Activated CD4-positive, alpha-beta memory T cell treated with anti-CD3 and anti-CD28 coated beads, Interleukin-2, amount 10 ng/mL, durations not matched to agents 7 days and 5 days (primary cell): ENCODE data around the gene CLNS1A. TPM values are rescaled to one million over a fixed set of nuclear protein-coding genes. Genes with fewer than 3 reads are reported as not detected.
"Not testable (repeated sequence)": the region's sequence is repeated elsewhere in the genome, so short reads cannot be mapped to it uniquely, and the experiment has no call there.

Experiments
- CTCF ChIA-PET: fragments of 350-600 bp; sonication (Branson Sonifier 250); formaldehyde crosslinking; loops from one replicate; lab custom pipeline; 2021; ENCODE audit warnings: antibody characterized with exemption, inconsistent platforms; lab: Charles Lee
- POLR2A ChIA-PET: fragments of 350-600 bp; sonication (Branson Sonifier 250); formaldehyde crosslinking; loops from one replicate; lab custom pipeline; 2021; ENCODE audit warnings: antibody characterized with exemption; lab: Charles Lee
- DNase-seq: peaks from one replicate; pipeline ENCODE4 v3.0.0-alpha.2; 2020
- H3K27ac Mint-ChIP-seq: one replicate; pipeline ENCODE4 v1.8.0; 2021; ENCODE audit warnings: mild to moderate bottlenecking, mixed read lengths
- H3K27me3 Mint-ChIP-seq: one replicate; pipeline ENCODE4 v1.8.0; 2021; ENCODE audit warnings: mixed read lengths
- H3K36me3 Mint-ChIP-seq: one replicate; pipeline ENCODE4 v1.8.0; 2021; ENCODE audit warnings: low read depth, mixed read lengths
- H3K4me1 Mint-ChIP-seq: one replicate; pipeline ENCODE4 v1.8.0; 2021; ENCODE audit warnings: mixed read lengths
- H3K4me3 Mint-ChIP-seq: one replicate; pipeline ENCODE4 v1.8.0; 2021; ENCODE audit warnings: mild to moderate bottlenecking, mixed read lengths
- H3K9me3 Mint-ChIP-seq: one replicate; pipeline ENCODE4 v1.8.0; 2021; ENCODE audit warnings: mixed read lengths
- total RNA-seq, 2 experiments: library from RNA; stranded (reverse); gene quantifications; one replicate each; pipeline ENCODE4 v1.2.3, GENCODE V29; 2021

The CLNS1A gene
- total RNA-seq, 2 experiments from 2014 or later = 101 to 104 TPM

- no peaks in the 10 kb centered on the region for H3K36me3 Mint-ChIP-seq
- ChIA-PET CTCF (no interaction called here), POLR2A (no interaction called here)
Observed at GRCh38 chr11:77650123-77650522, 12.5 kb upstream of the CLNS1A start.

GRCh38 chr11:77647654-77648305, 10.2 kb upstream of the CLNS1A start:
- CTCF ChIA-PET = no interaction called here

More at GRCh38 chr11:77650123-77650522, 12.5 kb upstream of the CLNS1A start:
- no peak overlapping the region for H3K27ac Mint-ChIP-seq
- H3K4me1 Mint-ChIP-seq = no peaks in the 10 kb centered on the region
- no peak for DNase-seq
- peaks cover 2% of the 10 kb centered on the region for H3K27me3 Mint-ChIP-seq
- no peak overlapping the region for H3K4me3 Mint-ChIP-seq
- no peaks in the 10 kb centered on the region for H3K9me3 Mint-ChIP-seq

GRCh38 chr11:77644887-77645286, 7.3 kb upstream of the CLNS1A start:
- no peak overlapping the region for H3K27ac Mint-ChIP-seq
- DNase-seq = no peak
- no peak overlapping the region for H3K4me3 Mint-ChIP-seq
- H3K36me3 Mint-ChIP-seq = no peaks in the 10 kb centered on the region
- peaks cover 2% of the 10 kb centered on the region for H3K27me3 Mint-ChIP-seq
- CTCF ChIA-PET = no interaction called here
- H3K4me1 Mint-ChIP-seq = peaks cover 9% of the 10 kb centered on the region
- POLR2A ChIA-PET = no interaction called here
- H3K9me3 Mint-ChIP-seq = peaks cover 7% of the 10 kb centered on the region

More at GRCh38 chr11:77647654-77648305, 10.2 kb upstream of the CLNS1A start:
- POLR2A ChIA-PET = no interaction called here
- no peak overlapping the region for H3K4me3 Mint-ChIP-seq
- DNase-seq = no peak
- H3K4me1 Mint-ChIP-seq = peaks cover 9% of the 10 kb centered on the region
- no peaks in the 10 kb centered on the region for H3K9me3 Mint-ChIP-seq
- H3K27me3 Mint-ChIP-seq = peaks cover 2% of the 10 kb centered on the region
- no peaks in the 10 kb centered on the region for H3K36me3 Mint-ChIP-seq
- no peak overlapping the region for H3K27ac Mint-ChIP-seq

GRCh38 chr11:77642228-77642627, 4.6 kb upstream of the CLNS1A start:
- peaks cover 11% of the 10 kb centered on the region for H3K9me3 Mint-ChIP-seq
- H3K4me3 Mint-ChIP-seq = no peak overlapping the region
- no peak for DNase-seq
- peaks cover 2% of the 10 kb centered on the region for H3K27me3 Mint-ChIP-seq
- H3K36me3 Mint-ChIP-seq = peaks cover 8% of the 10 kb centered on the region
- CTCF ChIA-PET = no interaction called here
- POLR2A ChIA-PET = no interaction called here
- H3K4me1 Mint-ChIP-seq = peaks cover 17% of the 10 kb centered on the region
- no peak overlapping the region for H3K27ac Mint-ChIP-seq

GRCh38 chr11:77636731-77637344, 756 bp downstream of the CLNS1A start:
- Mint-ChIP-seq H3K27ac (peak overlapping the region; percentile 72), H3K27me3 (no peaks in the 10 kb centered on the region), H3K4me3 (peak overlapping the region; percentile 88), H3K4me1 (peaks cover 42% of the 10 kb centered on the region), H3K36me3 (peaks cover 29% of the 10 kb centered on the region), H3K9me3 (peaks cover 11% of the 10 kb centered on the region)
- no peak for DNase-seq
- POLR2A ChIA-PET = interaction anchor here (1.0 to 1.6 kb wide), 3 partner anchors 13 to 358 kb away, joined by 3 to 4 read pairs (median 3); no protein-coding TSS in a partner anchor
- CTCF ChIA-PET = no interaction called here

- Mint-ChIP-seq H3K36me3 (peaks cover 30% of the 10 kb centered on the region), H3K4me1 (peaks cover 56% of the 10 kb centered on the region)
Observed at GRCh38 chr11:77633926-77634325, 3.7 kb downstream of the CLNS1A start.

GRCh38 chr11:77630157-77630710, 7.4 kb downstream of the CLNS1A start:
- H3K9me3 Mint-ChIP-seq = no peaks in the 10 kb centered on the region
- H3K4me1 Mint-ChIP-seq = peaks cover 35% of the 10 kb centered on the region
- ChIA-PET POLR2A (no interaction called here), CTCF (interaction anchor here (1.6 kb wide), 1 partner anchor 10 kb away, joined by 12 read pairs; no protein-coding TSS in a partner anchor)
- H3K27ac Mint-ChIP-seq = no peak overlapping the region
- peaks cover 26% of the 10 kb centered on the region for H3K36me3 Mint-ChIP-seq
- H3K27me3 Mint-ChIP-seq = no peaks in the 10 kb centered on the region
- H3K4me3 Mint-ChIP-seq = peak overlapping the region; percentile 28
- DNase-seq = no peak

More at GRCh38 chr11:77633926-77634325, 3.7 kb downstream of the CLNS1A start:
- POLR2A ChIA-PET = interaction anchor here (1.3 kb wide), 1 partner anchor 41 kb away, joined by 3 read pairs; no protein-coding TSS in a partner anchor
- DNase-seq, H3K27ac Mint-ChIP-seq, H3K4me3 Mint-ChIP-seq, H3K9me3 Mint-ChIP-seq, H3K27me3 Mint-ChIP-seq: not testable (repeated sequence)
- CTCF ChIA-PET = interaction anchor here (2.1 kb wide), 1 partner anchor 14 kb away, joined by 7 read pairs; no protein-coding TSS in a partner anchor

- CTCF ChIA-PET = interaction anchor here (0.8 to 3.0 kb wide), 10 partner anchors 8 to 492 kb away, joined by 3 to 14 read pairs (median 4); partner anchors contain the start of genes INTS4 and MYO7A
- Mint-ChIP-seq H3K36me3 (peaks cover 44% of the 10 kb centered on the region), H3K9me3 (no peaks in the 10 kb centered on the region), H3K4me1 (no peaks in the 10 kb centered on the region), H3K27ac (no peak overlapping the region), H3K27me3 (no peaks in the 10 kb centered on the region), H3K4me3 (no peak overlapping the region)
- POLR2A ChIA-PET = interaction anchor here (1.5 kb wide), 1 partner anchor 30 kb away, joined by 3 read pairs; the partner anchor contains the start of gene AQP11
- DNase-seq = no peak
Observed at GRCh38 chr11:77619576-77620198, 17.9 kb downstream of the CLNS1A start.

- Mint-ChIP-seq H3K27ac (no peak overlapping the region), H3K36me3 (peaks cover 42% of the 10 kb centered on the region), H3K4me1 (no peaks in the 10 kb centered on the region), H3K27me3 (no peaks in the 10 kb centered on the region), H3K4me3 (no peak overlapping the region), H3K9me3 (no peaks in the 10 kb centered on the region)
- CTCF ChIA-PET = interaction anchor here (0.6 to 2.4 kb wide), 3 partner anchors 28 to 490 kb away, joined by 3 to 14 read pairs (median 4); partner anchors contain the start of genes AQP11 and MYO7A
- no peak for DNase-seq
- POLR2A ChIA-PET = interaction anchor here (1.5 kb wide), 1 partner anchor 28 kb away, joined by 3 read pairs; the partner anchor contains the start of gene AQP11
Observed at GRCh38 chr11:77617892-77618291, 19.7 kb downstream of the CLNS1A start.

- Mint-ChIP-seq H3K27ac (no peak overlapping the region), H3K4me1 (no peaks in the 10 kb centered on the region), H3K4me3 (no peak overlapping the region), H3K27me3 (no peaks in the 10 kb centered on the region), H3K9me3 (no peaks in the 10 kb centered on the region), H3K36me3 (peaks cover 33% of the 10 kb centered on the region)
- CTCF ChIA-PET = interaction anchor here (1.1 kb wide), 1 partner anchor 8 kb away, joined by 3 read pairs; no protein-coding TSS in a partner anchor
- no peak for DNase-seq
- POLR2A ChIA-PET = no interaction called here
Observed at GRCh38 chr11:77611921-77612320, 25.7 kb downstream of the CLNS1A start.

- Mint-ChIP-seq H3K36me3 (peaks cover 24% of the 10 kb centered on the region), H3K9me3 (no peaks in the 10 kb centered on the region), H3K27me3 (no peaks in the 10 kb centered on the region), H3K4me3 (no peak overlapping the region), H3K27ac (no peak overlapping the region), H3K4me1 (no peaks in the 10 kb centered on the region)
- ChIA-PET POLR2A (no interaction called here), CTCF (interaction anchor here (0.7 kb wide), 1 partner anchor 130 kb away, joined by 4 read pairs; no protein-coding TSS in a partner anchor)
- DNase-seq = no peak
Observed at GRCh38 chr11:77609234-77609633, 28.4 kb downstream of the CLNS1A start.

GRCh38 chr11:77604281-77604680, 33.3 kb downstream of the CLNS1A start:
- H3K4me1 Mint-ChIP-seq = no peaks in the 10 kb centered on the region
- H3K36me3 Mint-ChIP-seq = peaks cover 6% of the 10 kb centered on the region
- H3K4me3 Mint-ChIP-seq = no peak overlapping the region
- CTCF ChIA-PET = no interaction called here
- no peak overlapping the region for H3K27ac Mint-ChIP-seq
- H3K9me3 Mint-ChIP-seq = no peaks in the 10 kb centered on the region
- no peaks in the 10 kb centered on the region for H3K27me3 Mint-ChIP-seq
- POLR2A ChIA-PET = no interaction called here
- no peak for DNase-seq
